Measurements from ENCODE around the gene TRABD.
A peak's percentile ranks its signal among the peaks of the same experiment; 100 is the strongest.

The TRABD gene

GRCh38 chr22:50236731-50237409 is 51.2 kb downstream of the TRABD start:
- DNase-seq (ENCODE audit: low read depth in 2 of 3, low spot score in 1 of 3) = no peak

GRCh38 chr22:50238755-50239154 is 53.0 kb downstream of the TRABD start:
- DNase-seq (ENCODE audit: low read depth in 2 of 3, low spot score in 1 of 3) = no peak

GRCh38 chr22:50242406-50242949 is 56.8 kb downstream of the TRABD start:
- DNase-seq (ENCODE audit: low read depth in 2 of 3, low spot score in 1 of 3) = no peak

GRCh38 chr22:50243685-50244419 is 58.1 kb downstream of the TRABD start:
- no peak for DNase-seq (ENCODE audit: low read depth in 2 of 3, low spot score in 1 of 3)

DNA sequence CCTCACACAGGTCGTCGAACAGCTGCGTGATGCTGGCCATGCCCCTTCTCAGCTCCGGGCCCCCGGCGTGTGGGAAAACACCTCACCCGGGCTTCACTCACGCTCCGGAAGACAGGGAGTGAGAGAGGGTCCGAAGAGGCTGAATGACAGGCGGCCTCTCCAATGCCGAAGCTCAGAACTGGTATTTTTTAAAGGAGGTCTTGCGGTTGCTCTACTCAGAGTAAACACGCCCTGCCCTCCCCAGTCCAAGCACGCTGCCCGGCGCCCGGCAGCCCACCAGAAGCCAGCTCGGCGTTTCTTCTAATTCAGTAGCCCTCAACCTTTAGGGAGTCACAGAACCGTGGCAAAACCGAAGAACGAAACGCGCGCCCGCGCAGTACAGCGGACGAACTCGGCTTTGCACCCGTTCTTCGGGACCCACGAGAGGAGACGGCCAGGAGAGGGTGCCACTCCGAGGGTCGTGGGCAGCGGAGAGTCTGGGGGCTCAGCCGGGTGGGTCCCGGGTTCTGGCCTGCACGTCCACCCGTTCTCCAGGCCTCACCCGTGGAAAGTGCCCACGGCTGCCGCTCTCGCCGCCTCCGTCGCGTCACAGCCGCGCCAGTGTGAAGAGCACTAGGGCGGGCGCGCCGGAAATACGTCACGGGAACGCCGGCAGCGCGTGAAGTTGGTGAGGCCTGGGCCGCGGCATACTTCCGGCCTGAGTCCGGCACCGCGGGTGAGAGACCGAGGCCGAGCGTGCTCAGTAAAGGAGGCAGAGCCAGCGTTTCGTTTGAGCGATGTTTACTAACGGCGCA is 58.9 kb downstream of the TRABD start, which contains the start of gene TUBGCP6:
TUBGCP6 (minus strand) TSS at position 604 of the 794 bp plus-strand sequence; CDS start at position 40, 564 bp downstream.
- DNase-seq (ENCODE audit: low read depth in 2 of 3, low spot score in 1 of 3) = peak; percentile 80 to 92 (median 83)

GRCh38 chr22:50245214-50246072 is 59.7 kb downstream of the TRABD start:
- no peak for DNase-seq (ENCODE audit: low read depth in 2 of 3, low spot score in 1 of 3)

DNA sequence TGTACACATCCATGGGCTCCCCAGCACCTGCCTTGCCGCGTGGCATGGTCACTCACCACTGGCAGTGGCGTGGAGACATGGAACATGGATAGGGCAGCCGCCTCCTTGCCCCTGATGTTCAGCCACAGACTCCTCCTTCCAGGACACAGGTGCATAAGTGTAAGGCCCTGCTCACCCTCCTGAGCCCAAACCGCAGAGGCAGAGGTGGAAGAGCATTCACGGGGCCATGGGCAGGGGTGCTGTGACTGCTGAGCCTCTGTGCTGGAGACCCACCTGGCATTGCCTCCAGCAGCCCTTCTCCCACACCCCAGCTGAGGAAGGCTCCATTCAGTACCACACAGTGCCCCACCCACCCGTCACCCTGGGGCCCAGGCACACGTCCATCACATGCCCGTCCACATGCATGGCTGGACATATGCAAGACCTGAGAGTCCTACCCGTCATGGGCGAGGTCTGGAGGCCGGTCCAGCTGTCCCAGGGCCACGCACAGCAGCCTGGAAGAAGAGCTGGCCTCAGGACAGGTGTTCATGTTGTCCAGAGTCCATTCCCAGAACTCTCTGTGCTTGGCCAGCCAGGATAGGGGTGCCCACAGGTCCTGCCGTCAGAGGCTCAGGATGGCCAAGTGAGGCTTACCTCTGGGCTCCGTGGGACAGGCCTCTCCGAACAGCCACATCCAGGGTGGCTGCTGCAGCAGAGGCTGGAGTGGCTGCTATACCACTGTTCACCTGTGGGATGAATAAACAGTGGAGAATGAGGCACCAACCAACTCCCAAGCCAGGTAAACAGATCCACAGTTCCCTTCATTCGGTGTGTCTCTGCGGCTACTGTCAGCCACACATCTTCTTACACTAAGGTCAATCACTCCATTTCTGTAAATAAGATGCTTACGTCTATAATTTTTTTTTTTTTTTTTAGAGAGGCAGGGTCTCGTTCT is 60.8 kb downstream of the TRABD start:
- no peak for DNase-seq (ENCODE audit: low read depth in 2 of 3, low spot score in 1 of 3)

- no peak for DNase-seq (ENCODE audit: low read depth in 2 of 3, low spot score in 1 of 3)
These were observed 62.0 kb downstream of the TRABD start for GRCh38 chr22:50247748-50248147.

- no peak for DNase-seq (ENCODE audit: low read depth in 2 of 3, low spot score in 1 of 3)
These were observed 62.7 kb downstream of the TRABD start for GRCh38 chr22:50248196-50249081.

Data from stimulated activated CD4-positive, alpha-beta T cell treated with anti-CD3 and anti-CD28 coated beads, Interleukin-12 subunit alpha, Interleukin-12 subunit beta, amount 100 ng/mL, for 48 hours (primary cell).